ENCODE data around the gene RFXANK. TPM values are rescaled to one million over a fixed set of nuclear protein-coding genes. Genes with fewer than 3 reads are reported as not detected.
A peak's percentile ranks its signal among the peaks of the same experiment; 100 is the strongest.

Gene RFXANK
- total and polyA plus RNA-seq, 9 of the 15 experiments (the other 6 are each of a cell fraction or from before 2014, with no cell fraction given): 68.6 to 181 (median 150) TPM

GRCh38 chr19:19226663-19227062 is 34.6 kb downstream of the RFXANK start:
- intact Hi-C loops (cut with micrococcal nuclease) (no loop called here), in situ Hi-C loops (cut with MboI) (no loop called here)
- DNase-seq (ENCODE audit: extremely low read depth in 1 of 4, low spot score in 3 of 4): no peak
- FAIRE-seq: no peak
- Histone ChIP-seq H3K4me2 (ENCODE audit: insufficient read depth, low read length) (no peak overlapping the region), H3K9me1 (ENCODE audit: control insufficient read depth, insufficient read depth, low read length) (no peaks in the 10 kb centered on the region), H4K20me1 (replicated peaks; ENCODE audit: control insufficient read depth, insufficient read depth, low read length) (peaks cover 4% of the 10 kb centered on the region; the same call in 1 of the 2 replicates), H3K36me3 (ENCODE audit: control insufficient read depth, insufficient read depth, low read length) (no peaks in the 10 kb centered on the region), H3K4me3 (no peak overlapping the region), H2AFZ (ENCODE audit: low read depth, low read length) (no peak overlapping the region), H3K9ac (ENCODE audit: insufficient read depth in 1 of 2, low read depth in 2 of 2, low read length in 2 of 2) (peak overlapping the region in 1 of 2 experiments; percentile 22; a peak in 1 of 4 replicates), H3K4me1 (replicated peaks in 1 of 2; ENCODE audit: control insufficient read depth in 2 of 2, insufficient read depth in 2 of 2, low read length in 2 of 2) (peaks cover 3 to 25% of the 10 kb centered on the region in 2 experiments; a peak in 4 of 5 replicates), H3K79me2 (ENCODE audit: control insufficient read depth, insufficient read depth, low read length) (no peaks in the 10 kb centered on the region), H3K27me3 (ENCODE audit: control insufficient read depth in 2 of 2, insufficient read depth in 2 of 2, low read length in 2 of 2) (peaks cover 12 to 63% of the 10 kb centered on the region in 2 experiments; a peak in 4 of 5 replicates), H3K9me3 (replicated peaks; ENCODE audit: control insufficient read depth, insufficient read depth, low read depth, low read length) (no peaks in the 10 kb centered on the region), H3K27ac (ENCODE audit: extremely low read depth, low read depth, low read length) (no peak overlapping the region)
- no TSS peak for BruUV-seq (replicated peaks)
- ATAC-seq: no peak
- ChIA-PET POLR2A (interaction anchor here (1.2 kb wide), 1 partner anchor 11 kb away, joined by 6 read pairs; no protein-coding TSS in a partner anchor), CTCF (ENCODE audit: low intra/inter-chr PET ratio) (no interaction called here)
- 5% methylated on average over 9 of the region's 10 CpGs for WGBS (ENCODE audit: insufficient coverage, low coverage, missing lambda C conversion rate)
- TF ChIP-seq POLR2H (tag; IDR thresholded peaks at IDR 0.05; ENCODE audit: low read depth): no peak
- no peak for TF ChIP-seq PTBP1 (IDR thresholded peaks at IDR 0.05; ENCODE audit: low read depth, low read length)
- no peak for TF ChIP-seq TSC22D4 (tag; IDR thresholded peaks at IDR 0.05)
- no peak for TF ChIP-seq EWSR1 (IDR thresholded peaks at IDR 0.05; ENCODE audit: borderline replicate concordance, low read depth, partially characterized antibody)
- no peak for TF ChIP-seq AFF4 (CRISPR knock-in tag; IDR thresholded peaks at IDR 0.05)
- TF ChIP-seq YBX1 (IDR thresholded peaks at IDR 0.05): no peak
- TF ChIP-seq TFE3 (CRISPR knock-in tag; IDR thresholded peaks at IDR 0.05): no peak
- no peak for TF ChIP-seq HDAC1 (IDR thresholded peaks at IDR 0.05)
- TF ChIP-seq ZNF212 (CRISPR knock-in tag; IDR thresholded peaks at IDR 0.05): no peak
- no peak for TF ChIP-seq ETS1 (conservative IDR thresholded peaks at IDR 0.05; ENCODE audit: control insufficient read depth, low read depth, low read length)
- no peak for TF ChIP-seq ASH1L (IDR thresholded peaks at IDR 0.05; ENCODE audit: borderline replicate concordance, low read depth, partially characterized antibody)
- TF ChIP-seq MAZ (CRISPR knock-in tag; conservative IDR thresholded peaks at IDR 0.05 in 1 of 2, IDR thresholded peaks at IDR 0.05 in 1 of 2): no peak
- TF ChIP-seq ATF1 (CRISPR knock-in tag; IDR thresholded peaks at IDR 0.05): no peak
- TF ChIP-seq ATF1 (tag; IDR thresholded peaks at IDR 0.05): no peak
- TF ChIP-seq GABPA (tag; conservative IDR thresholded peaks at IDR 0.05; ENCODE audit: low read depth): no peak
- TF ChIP-seq ZNF197 (CRISPR knock-in tag; IDR thresholded peaks at IDR 0.05; ENCODE audit: low read depth): no peak
- TF ChIP-seq RBM17 (IDR thresholded peaks at IDR 0.05; ENCODE audit: borderline replicate concordance, low read depth, low read length): no peak
- no peak for TF ChIP-seq ZNF23 (CRISPR knock-in tag; IDR thresholded peaks at IDR 0.05)

All from K562 (cell line).